B cell (primary cell): ENCODE measurements around the gene ERGIC1. TPM values are rescaled to one million over a fixed set of nuclear protein-coding genes. Genes with fewer than 3 reads are reported as not detected.

Source experiments
- ATAC-seq: fragments of 200-7000 bp; cut with Tn5 transposase; one replicate; pipeline ENCODE4 v1.10.0; 2021; ENCODE audit warnings: low read depth, mild to moderate bottlenecking, moderate number of reproducible peaks, moderate library complexity
- CTCF ChIA-PET: fragments of 350-600 bp; sonication (Branson Sonifier 250); formaldehyde crosslinking; loops from one replicate; lab custom pipeline; 2021; ENCODE audit warnings: antibody characterized with exemption, inconsistent platforms; lab: Charles Lee
- POLR2A ChIA-PET: fragments of 350-600 bp; sonication (Branson Sonifier 250); formaldehyde crosslinking; loops from one replicate; lab custom pipeline; 2021; ENCODE audit warnings: antibody characterized with exemption; lab: Charles Lee
- DNase-seq: peaks from one replicate; pipeline ENCODE4 v3.0.0; 2013
- H2AFZ ChIP-seq: 2 replicates; pipeline ENCODE4 v1.6.1; 2012; ENCODE audit warnings: mild to moderate bottlenecking, low read depth, low read length; ENCODE audit not compliant: insufficient read depth, poor library complexity, severe bottlenecking
- H3K27ac ChIP-seq, 2 donors: 1 replicate in 1 of 2; 2 replicates in 1 of 2; pipeline ENCODE4 v1.5.1; 2012 to 2013; ENCODE audit warnings: low read length in 2 of 2, mild to moderate bottlenecking in 2 of 2, moderate library complexity in 1 of 2
- H3K27me3 ChIP-seq, 4 experiments: fragments of 200-600 bp in 1 of 4; sonication (generic) in 1 of 4; replicated peaks in 1 of 4; 1 replicate in 2 of 4; 2 replicates in 2 of 4; pipeline versions ENCODE4 v1.6.1 to v1.7.0; 2013 to 2016; ENCODE audit warnings: low read length in 3 of 4, mild to moderate bottlenecking in 2 of 4, mixed read lengths in 1 of 4, moderate library complexity in 1 of 4; ENCODE audit not compliant: insufficient read depth in 4 of 4, control insufficient read depth in 3 of 4; ENCODE audit errors: control extremely low read depth in 1 of 4
- H3K36me3 ChIP-seq, 2 experiments: replicated peaks in 1 of 2; 1 replicate in 1 of 2; 2 replicates in 1 of 2; pipeline versions ENCODE4 v1.6.1 to v1.7.1; 2013; ENCODE audit warnings: low read length in 1 of 2; ENCODE audit not compliant: insufficient read depth in 2 of 2, control insufficient read depth in 1 of 2; ENCODE audit errors: control extremely low read depth in 1 of 2, extremely low read depth in 1 of 2
- H3K4me1 ChIP-seq, 2 donors: fragments of 200-600 bp in 1 of 2; sonication (generic) in 1 of 2; 1 replicate in 1 of 2; 2 replicates in 1 of 2; pipeline versions ENCODE4 v1.5.1 to v1.6.1; 2013 to 2017; ENCODE audit warnings: low read length in 2 of 2; ENCODE audit not compliant: control insufficient read depth in 2 of 2, insufficient read depth in 2 of 2
- H3K4me2 ChIP-seq: replicated peaks from 2 replicates; pipeline ENCODE3; 2012; ENCODE audit warnings: mild to moderate bottlenecking, low read depth, low read length; ENCODE audit not compliant: poor library complexity, severe bottlenecking
- H3K4me3 ChIP-seq, 5 experiments: fragments of 200-600 bp in 1 of 5; sonication (generic) in 1 of 5; 1 replicate in 3 of 5; 2 replicates in 2 of 5; pipeline versions ENCODE4 v1.5.1 to v1.7.0; 2011 to 2016; ENCODE audit warnings: low read length in 4 of 5, mild to moderate bottlenecking in 4 of 5, low read depth in 2 of 5, control low read depth in 1 of 5, moderate library complexity in 1 of 5; ENCODE audit not compliant: insufficient read depth in 1 of 5; ENCODE audit errors: control extremely low read depth in 1 of 5, extremely low read depth in 1 of 5
- H3K79me2 ChIP-seq: fragments of 200-600 bp; sonication (generic); one replicate; pipeline ENCODE4 v1.6.0; 2016; ENCODE audit warnings: low read length; ENCODE audit not compliant: control insufficient read depth, insufficient read depth
- H3K9ac ChIP-seq: fragments of 200-600 bp; sonication (generic); 2 replicates; pipeline ENCODE4 v1.6.1; 2017; ENCODE audit warnings: mild to moderate bottlenecking, low read length, moderate library complexity
- H3K9me3 ChIP-seq, 3 donors: one replicate each; pipeline versions ENCODE4 v1.6.1 to v1.7.1; 2013; ENCODE audit warnings: low read length in 2 of 3; ENCODE audit not compliant: control insufficient read depth in 2 of 3, insufficient read depth in 1 of 3; ENCODE audit errors: control extremely low read depth in 1 of 3
- H4K20me1 ChIP-seq: 2 replicates; pipeline ENCODE4 v1.6.0; 2012; ENCODE audit warnings: mild to moderate bottlenecking, low read length; ENCODE audit not compliant: insufficient read depth, control insufficient read depth, poor library complexity, severe bottlenecking
- H3K27ac Mint-ChIP-seq: one replicate; pipeline ENCODE4 v1.8.0; 2021; ENCODE audit warnings: mixed read lengths
- H3K27me3 Mint-ChIP-seq: one replicate; pipeline ENCODE4 v1.8.0; 2021; ENCODE audit warnings: mixed read lengths
- H3K4me1 Mint-ChIP-seq: one replicate; pipeline ENCODE4 v1.8.0; 2021; ENCODE audit warnings: mixed read lengths
- H3K4me3 Mint-ChIP-seq: one replicate; pipeline ENCODE4 v1.8.0; 2021; ENCODE audit warnings: mixed read lengths
- H3K9me3 Mint-ChIP-seq: one replicate; pipeline ENCODE4 v1.8.0; 2022; ENCODE audit warnings: mixed read lengths; ENCODE audit not compliant: insufficient read depth
- EZH2 ChIP-seq: IDR thresholded peaks from 2 replicates; pipeline ENCODE4 v1.6.1; 2012; ENCODE audit warnings: borderline replicate concordance, low read depth, mild to moderate bottlenecking, moderate library complexity, low read length; ENCODE audit not compliant: insufficient read depth, poor library complexity, severe bottlenecking
- WGBS: methylation state at CpG from one replicate; pipeline ENCODE4 v1.1.5; 2013; ENCODE audit warnings: missing lambda C conversion rate; ENCODE audit not compliant: insufficient coverage; 5-methylcytosine and 5-hydroxymethylcytosine counted together
- intact Hi-C: fragments of 100-400 bp; cut with micrococcal nuclease; formaldehyde crosslinking; loops from one replicate; pipeline ENCODE4 v1.10.0; 2022
- polyA plus RNA-seq: library from polyadenylated mRNA; depleted of rRNA; stranded (reverse); fragments of >200 nt; gene quantifications from 2 replicates; pipeline ENCODE4 v1.2.3, GENCODE V29; 2012
- total RNA-seq, 2 donors: library from RNA; stranded (reverse); fragments of 120-200 nt in 1 of 2; gene quantifications; 1 replicate in 1 of 2; 2 replicates in 1 of 2; pipeline versions ENCODE4 v1.2.3 to v1.2.4, GENCODE V29; 2013 to 2022
- TF ChIP-seq, protein P1 (sequence below): fragments of 200-600 bp; IDR thresholded peaks from one replicate; pipeline ENCODE4 v1.8.0; 2022; ENCODE audit warnings: antibody characterized with exemption, mild to moderate bottlenecking

The ERGIC1 gene
- total and polyA plus RNA-seq, 2 donors (not counting 1 experiment from before 2014, with no cell fraction given), result 86.3 to 140 TPM

DNA sequence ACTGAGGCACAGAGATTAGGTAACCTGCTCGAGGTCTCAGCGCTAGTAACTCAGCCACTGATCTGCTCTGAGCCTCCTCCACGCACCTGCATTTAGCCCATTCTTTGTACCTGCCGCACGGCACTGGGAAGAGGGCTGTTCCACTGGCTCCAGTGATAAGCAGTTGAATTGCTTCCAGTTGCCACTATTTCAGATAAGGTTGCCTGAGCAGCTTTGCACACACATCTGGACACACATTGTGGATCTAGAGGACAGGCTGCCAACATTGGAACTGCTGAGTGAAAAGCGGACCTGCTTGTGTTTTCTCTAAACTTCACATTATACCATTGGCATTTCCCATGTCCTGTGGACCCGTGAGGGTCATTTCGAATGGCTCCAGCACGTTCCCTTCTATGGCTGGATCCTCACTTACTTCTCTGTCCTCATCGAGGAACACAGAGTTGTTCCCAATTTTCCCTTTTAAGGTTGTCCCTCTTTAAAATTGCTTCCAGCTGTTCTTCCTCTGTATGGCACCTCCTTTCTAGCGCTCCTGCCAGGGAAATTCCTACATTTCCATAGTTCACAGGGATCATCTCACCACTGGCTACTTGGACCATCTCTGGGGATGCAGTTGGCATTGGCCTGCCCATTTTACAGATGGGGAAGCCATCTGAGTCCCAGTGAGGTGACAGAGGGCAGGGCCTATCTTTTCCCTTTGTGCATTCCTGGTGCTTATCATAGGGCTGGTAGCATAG, 79.2 kb downstream of the ERGIC1 start:
- Histone ChIP-seq H3K27me3 (no peaks in the 10 kb centered on the region), H3K4me1 (peaks cover 17 to 20% of the 10 kb centered on the region in 2 donors), H3K4me3 (no peak overlapping the region), H3K4me2 (no peak overlapping the region), H3K27ac (peak overlapping the region in 1 of 2 donors; percentile 51), H3K9ac (no peak overlapping the region), H3K9me3 (no peaks in the 10 kb centered on the region), H3K36me3 (peaks cover 6 to 48% of the 10 kb centered on the region in 2 experiments), H2AFZ (no peak overlapping the region), H3K79me2 (peaks cover 26% of the 10 kb centered on the region), H4K20me1 (peaks cover 11% of the 10 kb centered on the region)
- Mint-ChIP-seq H3K9me3 (no peaks in the 10 kb centered on the region), H3K27ac (peak overlapping the region; percentile 32), H3K4me3 (no peak overlapping the region), H3K4me1 (peaks cover 24% of the 10 kb centered on the region), H3K27me3 (no peaks in the 10 kb centered on the region)
- intact Hi-C loops, result loop anchor here (5.0 to 10.0 kb wide), 2 partner anchors 41 to 458 kb away; partner anchors contain the start of gene SH3PXD2B
- ChIA-PET POLR2A (no interaction called here), CTCF (no interaction called here)
- DNase-seq, result no peak
- ATAC-seq, result no peak
- 99% methylated on average over 10 of the region's 11 CpGs for WGBS
- no peak for TF ChIP-seq EZH2
- TF ChIP-seq, protein P1, sequence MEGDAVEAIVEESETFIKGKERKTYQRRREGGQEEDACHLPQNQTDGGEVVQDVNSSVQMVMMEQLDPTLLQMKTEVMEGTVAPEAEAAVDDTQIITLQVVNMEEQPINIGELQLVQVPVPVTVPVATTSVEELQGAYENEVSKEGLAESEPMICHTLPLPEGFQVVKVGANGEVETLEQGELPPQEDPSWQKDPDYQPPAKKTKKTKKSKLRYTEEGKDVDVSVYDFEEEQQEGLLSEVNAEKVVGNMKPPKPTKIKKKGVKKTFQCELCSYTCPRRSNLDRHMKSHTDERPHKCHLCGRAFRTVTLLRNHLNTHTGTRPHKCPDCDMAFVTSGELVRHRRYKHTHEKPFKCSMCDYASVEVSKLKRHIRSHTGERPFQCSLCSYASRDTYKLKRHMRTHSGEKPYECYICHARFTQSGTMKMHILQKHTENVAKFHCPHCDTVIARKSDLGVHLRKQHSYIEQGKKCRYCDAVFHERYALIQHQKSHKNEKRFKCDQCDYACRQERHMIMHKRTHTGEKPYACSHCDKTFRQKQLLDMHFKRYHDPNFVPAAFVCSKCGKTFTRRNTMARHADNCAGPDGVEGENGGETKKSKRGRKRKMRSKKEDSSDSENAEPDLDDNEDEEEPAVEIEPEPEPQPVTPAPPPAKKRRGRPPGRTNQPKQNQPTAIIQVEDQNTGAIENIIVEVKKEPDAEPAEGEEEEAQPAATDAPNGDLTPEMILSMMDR, result no peak

DNA sequence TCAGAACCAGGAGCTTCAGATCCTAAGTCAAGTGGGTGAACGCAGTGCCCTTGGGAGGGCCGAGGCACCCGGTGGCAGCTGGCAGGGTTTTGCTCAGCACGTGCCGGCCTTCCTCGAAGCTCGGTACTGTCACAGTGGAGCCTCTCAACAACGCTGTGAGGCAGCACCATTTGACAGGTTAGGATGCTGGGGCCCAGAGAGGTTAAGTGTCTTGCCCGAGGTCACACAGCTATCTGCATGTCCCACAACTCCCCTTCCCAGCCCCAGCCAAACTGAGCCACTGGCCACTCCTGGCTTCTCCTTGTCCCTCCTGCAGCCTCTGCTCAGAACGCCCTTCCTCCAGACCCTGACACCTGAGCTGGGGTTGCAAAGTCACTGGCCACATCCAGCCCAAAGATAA, 81.5 kb downstream of the ERGIC1 start:
- Mint-ChIP-seq H3K4me1 (peaks cover 26% of the 10 kb centered on the region), H3K27ac (no peak overlapping the region), H3K4me3 (no peak overlapping the region), H3K27me3 (no peaks in the 10 kb centered on the region), H3K9me3 (no peaks in the 10 kb centered on the region)
- 97% methylated on average over 10 of the region's 10 CpGs for WGBS
- Histone ChIP-seq H3K9ac (no peak overlapping the region), H3K4me1 (peaks cover 27 to 35% of the 10 kb centered on the region in 2 donors), H4K20me1 (peaks cover 11% of the 10 kb centered on the region), H3K4me3 (no peak overlapping the region), H2AFZ (no peak overlapping the region), H3K79me2 (peaks cover 26% of the 10 kb centered on the region), H3K27me3 (no peaks in the 10 kb centered on the region), H3K9me3 (no peaks in the 10 kb centered on the region), H3K36me3 (peaks cover 6 to 64% of the 10 kb centered on the region in 2 experiments), H3K4me2 (no peak overlapping the region), H3K27ac (no peak overlapping the region)
- intact Hi-C loops, result loop anchor here (10.0 kb wide), 1 partner anchor 461 kb away; the partner anchor contains the start of gene SH3PXD2B
- ChIA-PET CTCF (interaction anchor here (0.7 to 1.8 kb wide), 5 partner anchors 16 to 199 kb away, joined by 3 to 8 read pairs (median 5); partner anchors contain the start of gene RPL26L1), POLR2A (no interaction called here)
- ATAC-seq (no peak), DNase-seq (no peak)
- TF ChIP-seq, protein P1, result no peak
- no peak for TF ChIP-seq EZH2
